ENCODE data around the gene MBP.

Gene MBP

GRCh38 chr18:76989647-76990190 is 142.9 kb downstream of the MBP start:
- ChIA-PET CTCF (interaction anchor here (0.9 to 2.4 kb wide), 3 partner anchors 11 to 188 kb away, joined by 3 to 12 read pairs (median 3); no protein-coding TSS in a partner anchor), POLR2A (no interaction called here)
- no peak for DNase-seq (ENCODE audit: low read depth, low spot score)
- H3K4me3 ChIP-seq (ENCODE audit: low read depth, low read length): no peak overlapping the region
- TF ChIP-seq CTCF (IDR thresholded peaks at IDR 0.05; ENCODE audit: insufficient read depth, low read length, missing control alignments): no peak

DNA sequence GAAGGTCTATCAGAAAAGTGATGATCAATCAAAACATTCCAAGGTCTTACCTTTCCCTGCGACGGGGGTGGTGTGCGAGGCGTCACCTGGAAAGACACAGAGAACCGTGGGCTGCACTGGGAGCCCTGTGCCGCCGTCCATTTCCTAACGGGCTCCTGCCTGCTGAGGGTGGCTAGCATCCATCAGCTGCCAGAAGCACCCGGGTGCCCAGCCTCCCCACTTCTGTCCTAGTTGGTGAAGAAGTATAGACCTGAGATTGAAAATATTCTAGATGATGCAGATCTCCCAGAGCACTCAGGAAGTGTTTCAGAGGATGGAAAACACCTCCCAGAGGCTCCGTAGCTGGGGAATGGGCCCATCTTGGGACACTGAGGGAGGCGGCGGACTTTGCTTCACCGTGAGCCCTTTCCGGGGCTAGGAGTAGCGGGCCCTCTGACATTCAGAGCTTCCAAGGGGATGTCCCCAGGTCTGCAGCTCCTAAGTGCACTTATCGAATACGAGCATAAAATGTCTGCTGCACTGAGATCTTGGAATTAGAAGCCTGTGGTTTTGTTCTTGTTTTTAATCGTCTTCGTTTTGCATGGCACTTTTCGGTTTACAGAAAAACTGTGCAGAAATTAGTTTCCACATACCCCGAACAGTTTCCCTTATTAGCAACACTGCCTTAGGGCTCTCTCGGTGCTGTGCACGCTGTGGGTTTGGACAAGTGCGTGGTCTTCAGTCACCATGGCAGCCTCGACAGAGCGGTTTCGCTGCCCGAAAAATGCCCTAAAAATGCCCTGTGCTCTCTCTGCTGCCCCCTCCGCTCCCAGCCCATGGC is 143.5 kb downstream of the MBP start:
- H3K4me3 ChIP-seq (ENCODE audit: low read depth, low read length): no peak overlapping the region
- ChIA-PET POLR2A (no interaction called here), CTCF (interaction anchor here (0.7 to 2.4 kb wide), 4 partner anchors 11 to 187 kb away, joined by 3 to 12 read pairs (median 4); no protein-coding TSS in a partner anchor)
- no peak for DNase-seq (ENCODE audit: low read depth, low spot score)
- no peak for TF ChIP-seq CTCF (IDR thresholded peaks at IDR 0.05; ENCODE audit: insufficient read depth, low read length, missing control alignments)

- DNase-seq (ENCODE audit: low read depth, low spot score): no peak
- POLR2A ChIA-PET: no interaction called here
- CTCF ChIA-PET: interaction anchor here (0.7 to 2.4 kb wide), 3 partner anchors 12 to 185 kb away, joined by 3 to 12 read pairs (median 5); no protein-coding TSS in a partner anchor
- TF ChIP-seq CTCF (IDR thresholded peaks at IDR 0.05; ENCODE audit: insufficient read depth, low read length, missing control alignments): no peak
- no peak overlapping the region for H3K4me3 ChIP-seq (ENCODE audit: low read depth, low read length)
These were observed 144.4 kb downstream of the MBP start for GRCh38 chr18:76988031-76988826.

GRCh38 chr18:76986406-76986805 is 146.2 kb downstream of the MBP start:
- DNase-seq (ENCODE audit: low read depth, low spot score): no peak
- no peak for TF ChIP-seq CTCF (IDR thresholded peaks at IDR 0.05; ENCODE audit: insufficient read depth, low read length, missing control alignments)
- POLR2A ChIA-PET: no interaction called here
- CTCF ChIA-PET: interaction anchor here (1.2 to 7.4 kb wide), 5 partner anchors 10 to 223 kb away, joined by 3 to 189 read pairs (median 4); no protein-coding TSS in a partner anchor
- no peak overlapping the region for H3K4me3 ChIP-seq (ENCODE audit: low read depth, low read length)

DNA sequence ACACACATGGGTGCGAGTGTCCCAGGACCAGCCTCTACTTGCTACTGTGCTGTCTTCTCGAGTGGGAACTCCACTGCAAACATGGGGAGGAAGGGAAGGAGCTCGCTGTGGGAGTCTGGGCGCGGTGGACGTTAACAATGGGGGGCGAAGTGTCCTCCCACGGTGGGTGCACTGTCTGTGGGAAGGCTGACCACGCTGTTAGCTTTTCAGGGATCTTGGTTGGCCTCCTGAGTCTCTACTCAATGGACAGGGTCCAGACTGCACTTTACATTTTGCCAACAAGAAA is 146.7 kb downstream of the MBP start:
- DNase-seq (ENCODE audit: low read depth, low spot score): no peak
- no peak overlapping the region for H3K4me3 ChIP-seq (ENCODE audit: low read depth, low read length)
- ChIA-PET CTCF (interaction anchor here (1.3 to 7.4 kb wide), 5 partner anchors 8 to 224 kb away, joined by 3 to 189 read pairs (median 79); no protein-coding TSS in a partner anchor), POLR2A (no interaction called here)
- no peak for TF ChIP-seq CTCF (IDR thresholded peaks at IDR 0.05; ENCODE audit: insufficient read depth, low read length, missing control alignments)

All from AG04449 (cell line).